Left colon (tissue), 2 donors: ENCODE results near the gene ARID3A. TPM values are rescaled to one million over a fixed set of nuclear protein-coding genes. Genes with fewer than 3 reads are reported as not detected.
A peak's percentile ranks its signal among the peaks of the same experiment; 100 is the strongest.

Source experiments
- ATAC-seq: fragments of 200-7000 bp; cut with Tn5 transposase; one replicate; pipeline ENCODE4 v1.9.1; 2020; ENCODE audit warnings: mild to moderate bottlenecking, moderate library complexity
- DNase-seq, 2 donors: peaks; one replicate each; pipeline ENCODE4 v3.0.0-alpha.2; 2020
- intact Hi-C, 2 donors: fragments of 100-400 bp; cut with DNase I in 1 of 2; cut with micrococcal nuclease in 1 of 2; formaldehyde crosslinking; loops; one replicate each; pipeline versions ENCODE4 v1.11.2 to v1.14.0; 2022; cut with DNase I, micrococcal nuclease
- total RNA-seq, 2 donors: library from RNA; stranded (reverse); fragmentation: NEBNext Ultra II Directional; extraction: Animal tissue kit (Norgen Biotek cat#: 25700); gene quantifications; one replicate each; pipeline ENCODE4 v1.2.1, GENCODE V29; 2021
- donor health status: DM: no; HTN: no; CAD: no.
- donor health status: DM: yes; HTN: yes; CAD: no.

The ARID3A gene
- total RNA-seq, 2 donors from 2014 or later = 10.7 to 11.6 TPM

DNA sequence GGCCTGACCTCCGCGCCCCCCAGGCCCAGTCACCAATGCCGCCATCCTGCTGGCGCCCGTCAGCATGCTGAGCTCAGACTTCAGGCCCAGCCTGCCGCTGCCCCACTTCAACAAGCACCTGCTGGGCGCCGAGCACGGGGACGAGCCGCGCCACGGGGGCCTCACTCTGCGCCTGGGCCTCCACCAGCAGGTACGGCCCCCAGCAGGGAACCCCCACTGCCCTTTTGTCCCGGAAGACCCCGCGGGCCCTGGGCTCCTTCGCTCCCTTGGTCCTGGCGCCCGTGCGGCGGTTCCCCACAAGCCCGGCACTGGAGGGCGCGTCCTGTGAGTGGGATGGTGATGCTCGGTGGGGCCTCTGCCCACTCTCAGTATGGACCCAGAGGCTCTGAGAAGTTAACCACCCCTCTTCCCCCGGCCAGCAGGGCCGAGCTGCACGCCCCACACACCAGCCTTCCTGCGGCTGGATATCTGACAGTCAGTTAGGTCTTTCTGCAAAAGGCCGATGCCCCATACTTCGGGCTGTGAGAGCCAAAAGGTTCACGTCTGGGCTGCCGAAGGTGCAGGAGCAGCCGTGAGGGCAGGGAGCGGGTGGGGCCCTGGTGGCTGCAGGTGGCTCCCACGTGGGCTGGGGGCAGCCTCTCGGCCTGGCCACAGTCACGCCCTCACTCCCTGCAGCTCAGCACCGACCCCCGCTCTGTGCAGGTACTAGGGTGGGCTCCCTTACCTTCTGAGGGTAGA, 66.3 kb downstream of the ARID3A start:
- ATAC-seq (no peak), DNase-seq (no peak)
- intact Hi-C loops = no loop called here

DNA sequence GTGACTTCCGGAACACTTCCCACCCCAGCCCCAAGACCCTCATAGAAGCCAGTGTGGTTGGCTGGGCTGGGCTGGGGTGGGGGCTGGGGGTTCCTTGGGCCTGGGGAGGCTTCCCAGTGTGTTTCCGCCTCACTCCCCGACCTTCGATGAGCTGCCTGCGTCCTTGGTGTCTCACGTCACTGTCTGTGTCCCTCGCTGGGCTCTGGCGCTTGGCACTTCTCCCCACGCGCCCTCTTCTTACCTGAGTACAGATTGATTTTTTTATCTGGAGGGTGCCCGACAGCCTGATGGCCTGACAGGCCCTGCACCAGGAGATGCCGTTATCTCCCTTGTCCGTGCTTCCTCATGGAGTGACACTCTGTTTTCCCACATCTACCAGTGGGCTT, 66.8 kb downstream of the ARID3A start:
- intact Hi-C loops = no loop called here
- ATAC-seq = no peak

GRCh38 chr19:993361-993830, 67.6 kb downstream of the ARID3A start:
- ATAC-seq (no peak), DNase-seq (no peak)
- intact Hi-C loops = no loop called here

More for the DNA sequence above, 66.8 kb downstream of the ARID3A start:
- no peak for DNase-seq

- ATAC-seq = no peak
- intact Hi-C loops = no loop called here
These were observed 68.1 kb downstream of the ARID3A start for GRCh38 chr19:993831-994393.

GRCh38 chr19:994516-994915, 68.7 kb downstream of the ARID3A start:
- DNase-seq = no peak
- intact Hi-C loops = no loop called here
- no peak for ATAC-seq

More at GRCh38 chr19:993831-994393, 68.1 kb downstream of the ARID3A start:
- no peak for DNase-seq

DNA sequence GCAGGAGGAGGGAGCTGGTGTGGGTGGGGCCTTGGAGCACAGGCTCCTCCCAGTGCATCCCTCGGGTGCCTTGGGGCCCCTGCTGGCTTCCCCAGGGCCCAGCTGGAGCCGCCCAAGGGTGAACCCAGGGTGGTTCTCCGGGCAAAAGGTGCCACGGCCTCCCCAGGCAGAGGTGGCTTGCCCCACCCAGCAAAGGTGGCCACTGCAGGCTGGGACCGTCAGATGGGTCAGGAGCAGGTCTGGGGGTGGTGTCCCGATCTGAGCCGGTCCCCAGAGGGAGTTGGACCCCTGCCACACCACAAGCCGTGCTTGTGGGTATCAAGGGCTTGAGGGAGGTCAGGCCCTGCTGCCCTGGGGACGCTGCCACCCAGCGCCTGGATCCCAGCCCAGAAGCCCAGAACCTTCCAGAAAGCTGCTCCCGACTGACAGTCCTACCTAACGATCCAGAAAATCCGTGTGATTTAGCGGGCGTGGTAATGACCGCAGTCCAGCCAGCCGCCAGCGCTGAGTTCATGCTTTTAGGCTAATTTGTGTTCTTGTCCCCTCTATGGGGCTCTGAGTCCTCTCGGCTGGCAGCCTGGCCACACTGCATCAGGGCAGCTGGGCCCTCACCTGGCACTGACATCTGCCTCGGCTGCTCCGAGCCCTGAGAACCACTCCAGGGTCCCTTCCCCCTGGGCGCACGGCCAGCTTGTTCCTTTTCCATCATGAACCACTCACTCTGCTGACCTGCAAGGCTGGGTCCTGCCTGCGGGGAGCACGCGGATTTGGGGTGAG, 69.4 kb downstream of the ARID3A start:
- intact Hi-C loops = no loop called here
- DNase-seq (no peak), ATAC-seq (no peak)

GRCh38 chr19:996051-996838, 70.4 kb downstream of the ARID3A start:
- DNase-seq (peak in 1 of 2 donors; percentile 43), ATAC-seq (peak; percentile 28)
- intact Hi-C loops = no loop called here

DNA sequence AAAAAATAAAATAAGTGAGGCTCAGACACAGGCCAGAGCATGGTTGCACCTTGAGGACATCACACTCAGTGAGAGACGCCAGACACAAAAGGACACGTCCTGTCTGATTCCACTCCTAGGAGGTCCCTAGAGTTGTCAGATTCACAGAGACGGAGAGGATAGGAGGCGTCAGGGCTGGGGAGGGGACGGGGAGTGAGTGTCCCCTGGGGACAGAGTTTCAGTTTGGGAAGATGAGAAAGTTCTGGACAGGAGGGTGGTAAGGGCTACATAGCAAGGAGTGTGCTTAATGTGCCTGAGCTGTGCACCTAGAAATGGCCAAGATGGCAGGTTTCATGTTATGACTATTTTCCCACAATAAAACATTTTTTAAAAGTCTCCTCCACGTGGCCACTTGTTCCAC, 72.2 kb downstream of the ARID3A start:
- no peak for DNase-seq
- ATAC-seq = no peak
- intact Hi-C loops = no loop called here

DNA sequence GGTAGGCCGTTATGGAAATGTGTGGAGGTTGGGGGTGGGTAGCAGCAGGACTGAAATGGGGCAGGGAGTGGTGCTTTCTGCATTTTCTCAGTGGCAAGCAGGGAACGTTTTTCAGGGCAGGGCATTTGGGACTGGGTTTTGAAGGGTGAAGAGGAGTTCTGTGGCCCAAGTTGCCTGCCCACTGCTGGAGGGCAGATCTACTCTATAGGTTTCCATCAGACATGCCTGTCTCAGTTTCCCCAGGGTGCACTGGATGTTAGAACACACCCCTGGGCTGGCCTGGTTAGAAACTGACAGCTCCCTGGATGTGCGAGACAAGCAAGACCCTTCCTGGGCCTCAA, 73.5 kb downstream of the ARID3A start:
- DNase-seq (no peak), ATAC-seq (no peak)
- intact Hi-C loops = no loop called here

DNA sequence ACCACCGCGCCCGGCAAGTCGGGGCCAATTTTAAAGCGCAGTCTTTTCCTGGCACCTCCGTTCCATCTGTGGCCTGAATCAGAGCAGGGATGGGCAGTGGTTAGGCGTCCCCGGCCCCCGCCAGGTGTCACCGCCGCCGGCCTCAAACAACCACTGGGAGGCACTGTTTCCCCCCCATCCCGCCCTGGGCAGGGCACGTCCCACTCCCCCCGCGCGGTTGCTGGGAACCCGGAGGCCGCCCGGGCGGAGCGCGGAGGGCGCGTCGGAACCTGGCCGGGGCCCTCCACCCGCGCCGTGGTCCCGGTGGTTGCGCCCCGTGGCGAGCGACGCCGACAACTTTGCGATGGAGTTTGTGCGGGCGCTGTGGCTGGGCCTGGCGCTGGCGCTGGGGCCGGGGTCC, 74.3 kb downstream of the ARID3A start, which contains the start of gene GRIN3B:
Gene GRIN3B, plus strand, starts transcription at position 325 of the 400 bp plus-strand sequence. Its CDS starts 19 bp downstream, at position 344.
- peak; percentile 58 for ATAC-seq
- intact Hi-C loops = no loop called here
- DNase-seq = peak; percentile 63 to 74

- ATAC-seq (peak; percentile 1), DNase-seq (no peak)
- intact Hi-C loops = no loop called here
These were observed 75.0 kb downstream of the ARID3A start for GRCh38 chr19:1000591-1001537.

GRCh38 chr19:1001538-1002166, 75.8 kb downstream of the ARID3A start:
- DNase-seq (peak in 1 of 2 donors; percentile 68), ATAC-seq (peak; percentile 68)
- intact Hi-C loops = no loop called here

- intact Hi-C loops = no loop called here
- no peak for DNase-seq
- no peak for ATAC-seq
These were observed 76.8 kb downstream of the ARID3A start for GRCh38 chr19:1002600-1002999.

GRCh38 chr19:1003283-1003682, 77.4 kb downstream of the ARID3A start:
- ATAC-seq (no peak), DNase-seq (no peak)
- intact Hi-C loops = no loop called here

DNA sequence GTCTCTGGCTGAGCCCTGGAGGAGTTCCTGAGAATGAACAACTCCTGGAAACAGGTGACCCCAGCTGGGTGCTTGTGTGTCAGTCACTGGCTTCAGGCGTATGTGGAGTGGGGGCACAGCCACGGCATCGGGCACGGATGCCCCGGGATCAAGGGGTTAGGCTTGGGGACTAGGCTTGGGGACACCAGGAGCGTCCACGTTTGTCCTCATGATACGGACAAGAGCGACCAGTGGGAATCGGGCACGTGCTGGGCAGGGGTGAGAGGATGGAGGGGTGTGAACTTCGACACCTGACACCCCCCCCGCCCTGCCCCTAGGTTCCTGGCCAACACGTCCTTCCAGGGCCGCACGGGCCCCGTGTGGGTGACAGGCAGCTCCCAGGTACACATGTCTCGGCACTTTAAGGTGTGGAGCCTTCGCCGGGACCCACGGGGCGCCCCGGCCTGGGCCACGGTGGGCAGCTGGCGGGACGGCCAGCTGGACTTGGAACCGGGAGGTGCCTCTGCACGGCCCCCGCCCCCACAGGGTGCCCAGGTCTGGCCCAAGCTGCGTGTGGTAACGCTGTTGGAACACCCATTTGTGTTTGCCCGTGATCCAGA, 78.5 kb downstream of the ARID3A start:
- intact Hi-C loops = no loop called here
- ATAC-seq (no peak), DNase-seq (no peak)

DNA sequence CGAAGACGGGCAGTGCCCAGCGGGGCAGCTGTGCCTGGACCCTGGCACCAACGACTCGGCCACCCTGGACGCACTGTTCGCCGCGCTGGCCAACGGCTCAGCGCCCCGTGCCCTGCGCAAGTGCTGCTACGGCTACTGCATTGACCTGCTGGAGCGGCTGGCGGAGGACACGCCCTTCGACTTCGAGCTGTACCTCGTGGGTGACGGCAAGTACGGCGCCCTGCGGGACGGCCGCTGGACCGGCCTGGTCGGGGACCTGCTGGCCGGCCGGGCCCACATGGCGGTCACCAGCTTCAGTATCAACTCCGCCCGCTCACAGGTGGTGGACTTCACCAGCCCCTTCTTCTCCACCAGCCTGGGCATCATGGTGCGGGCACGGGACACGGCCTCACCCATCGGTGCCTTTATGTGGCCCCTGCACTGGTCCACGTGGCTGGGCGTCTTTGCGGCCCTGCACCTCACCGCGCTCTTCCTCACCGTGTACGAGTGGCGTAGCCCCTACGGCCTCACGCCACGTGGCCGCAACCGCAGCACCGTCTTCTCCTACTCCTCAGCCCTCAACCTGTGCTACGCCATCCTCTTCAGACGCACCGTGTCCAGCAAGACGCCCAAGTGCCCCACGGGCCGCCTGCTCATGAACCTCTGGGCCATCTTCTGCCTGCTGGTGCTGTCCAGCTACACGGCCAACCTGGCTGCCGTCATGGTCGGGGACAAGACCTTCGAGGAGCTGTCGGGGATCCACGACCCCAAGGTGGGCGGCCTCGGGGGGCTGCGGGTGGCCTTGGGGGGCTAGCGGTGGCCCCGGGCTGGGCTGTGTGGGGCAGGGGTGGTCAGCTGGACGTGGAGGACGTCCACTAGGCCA, 79.2 kb downstream of the ARID3A start:
- intact Hi-C loops = no loop called here
- no peak for ATAC-seq
- no peak for DNase-seq
